ENCODE data around the gene THSD7A. TPM values are rescaled to one million over a fixed set of nuclear protein-coding genes. Genes with fewer than 3 reads are reported as not detected.

Gene THSD7A
- total RNA-seq, 1 experiment from 2014 or later: not detected

- H3K4me2 ChIP-seq (ENCODE audit: low read depth, low read length, poor library complexity, severe bottlenecking): no peak overlapping the region
- H4K20me1 ChIP-seq (ENCODE audit: insufficient read depth, low read depth, low read length): no peaks in the 10 kb centered on the region
- H3K9me2 ChIP-seq (replicated peaks; ENCODE audit: insufficient read depth, low read length): no peaks in the 10 kb centered on the region
- H3K36me3 ChIP-seq (ENCODE audit: insufficient read depth, low read length): no peaks in the 10 kb centered on the region
- no peak overlapping the region for H2AFZ ChIP-seq (ENCODE audit: low read length)
- H3K79me2 ChIP-seq (ENCODE audit: low read length): no peaks in the 10 kb centered on the region
- H3K9ac ChIP-seq (ENCODE audit: low read length): no peak overlapping the region
- H3K27me3 ChIP-seq (ENCODE audit: low read length): no peaks in the 10 kb centered on the region
- no peak overlapping the region for H3K4me3 ChIP-seq (ENCODE audit: low read length)
- H3K9me3 ChIP-seq (ENCODE audit: low read length): no peaks in the 10 kb centered on the region
- no peak overlapping the region for H3K27ac ChIP-seq (ENCODE audit: low read length)
- H3K4me1 ChIP-seq (ENCODE audit: low read length): no peaks in the 10 kb centered on the region
- DNase-seq: no peak
These were observed 115.8 kb downstream of the THSD7A start for GRCh38 chr7:11716185-11716584.

- Histone ChIP-seq H3K4me3 (ENCODE audit: low read length) (no peak overlapping the region), H3K27me3 (ENCODE audit: low read length) (no peaks in the 10 kb centered on the region)
These were observed 117.3 kb downstream of the THSD7A start for GRCh38 chr7:11714676-11715075.

GRCh38 chr7:11714205-11714604, 117.8 kb downstream of the THSD7A start:
- H2AFZ ChIP-seq (ENCODE audit: low read length): no peak overlapping the region
- H3K4me1 ChIP-seq (ENCODE audit: low read length): no peaks in the 10 kb centered on the region
- no peaks in the 10 kb centered on the region for H3K9me2 ChIP-seq (replicated peaks; ENCODE audit: insufficient read depth, low read length)
- H3K27ac ChIP-seq (ENCODE audit: low read length): no peak overlapping the region
- H3K27me3 ChIP-seq (ENCODE audit: low read length): no peaks in the 10 kb centered on the region
- H3K79me2 ChIP-seq (ENCODE audit: low read length): no peaks in the 10 kb centered on the region
- H4K20me1 ChIP-seq (ENCODE audit: insufficient read depth, low read depth, low read length): no peaks in the 10 kb centered on the region
- H3K4me2 ChIP-seq (ENCODE audit: low read depth, low read length, poor library complexity, severe bottlenecking): no peak overlapping the region
- no peak overlapping the region for H3K4me3 ChIP-seq (ENCODE audit: low read length)
- H3K9me3 ChIP-seq (ENCODE audit: low read length): no peaks in the 10 kb centered on the region
- no peak for DNase-seq
- no peak overlapping the region for H3K9ac ChIP-seq (ENCODE audit: low read length)
- no peaks in the 10 kb centered on the region for H3K36me3 ChIP-seq (ENCODE audit: insufficient read depth, low read length)

More at GRCh38 chr7:11714676-11715075, 117.3 kb downstream of the THSD7A start:
- Histone ChIP-seq H3K9ac (ENCODE audit: low read length) (no peak overlapping the region), H3K4me2 (ENCODE audit: low read depth, low read length, poor library complexity, severe bottlenecking) (no peak overlapping the region), H2AFZ (ENCODE audit: low read length) (no peak overlapping the region), H3K4me1 (ENCODE audit: low read length) (no peaks in the 10 kb centered on the region), H3K36me3 (ENCODE audit: insufficient read depth, low read length) (no peaks in the 10 kb centered on the region), H3K9me2 (replicated peaks; ENCODE audit: insufficient read depth, low read length) (no peaks in the 10 kb centered on the region), H4K20me1 (ENCODE audit: insufficient read depth, low read depth, low read length) (no peaks in the 10 kb centered on the region), H3K9me3 (ENCODE audit: low read length) (no peaks in the 10 kb centered on the region), H3K27ac (ENCODE audit: low read length) (no peak overlapping the region), H3K79me2 (ENCODE audit: low read length) (no peaks in the 10 kb centered on the region)
- DNase-seq: no peak

GRCh38 chr7:11713352-11713751, 118.6 kb downstream of the THSD7A start:
- no peaks in the 10 kb centered on the region for H3K9me2 ChIP-seq (replicated peaks; ENCODE audit: insufficient read depth, low read length)
- H3K36me3 ChIP-seq (ENCODE audit: insufficient read depth, low read length): no peaks in the 10 kb centered on the region
- H3K4me1 ChIP-seq (ENCODE audit: low read length): no peaks in the 10 kb centered on the region
- no peaks in the 10 kb centered on the region for H3K79me2 ChIP-seq (ENCODE audit: low read length)
- H3K27me3 ChIP-seq (ENCODE audit: low read length): no peaks in the 10 kb centered on the region
- no peaks in the 10 kb centered on the region for H3K9me3 ChIP-seq (ENCODE audit: low read length)
- DNase-seq: no peak
- H4K20me1 ChIP-seq (ENCODE audit: insufficient read depth, low read depth, low read length): no peaks in the 10 kb centered on the region
- H3K9ac ChIP-seq (ENCODE audit: low read length): no peak overlapping the region
- no peak overlapping the region for H3K27ac ChIP-seq (ENCODE audit: low read length)
- H3K4me3 ChIP-seq (ENCODE audit: low read length): no peak overlapping the region
- no peak overlapping the region for H3K4me2 ChIP-seq (ENCODE audit: low read depth, low read length, poor library complexity, severe bottlenecking)
- H2AFZ ChIP-seq (ENCODE audit: low read length): no peak overlapping the region

GRCh38 chr7:11710377-11710776, 121.6 kb downstream of the THSD7A start:
- Histone ChIP-seq H3K27me3 (ENCODE audit: low read length) (no peaks in the 10 kb centered on the region), H3K27ac (ENCODE audit: low read length) (no peak overlapping the region), H2AFZ (ENCODE audit: low read length) (no peak overlapping the region), H3K4me1 (ENCODE audit: low read length) (peaks cover 3% of the 10 kb centered on the region; the same call in 1 of the 2 replicates), H3K4me2 (ENCODE audit: low read depth, low read length, poor library complexity, severe bottlenecking) (no peak overlapping the region), H3K79me2 (ENCODE audit: low read length) (no peaks in the 10 kb centered on the region), H4K20me1 (ENCODE audit: insufficient read depth, low read depth, low read length) (no peaks in the 10 kb centered on the region), H3K9me2 (replicated peaks; ENCODE audit: insufficient read depth, low read length) (no peaks in the 10 kb centered on the region), H3K9me3 (ENCODE audit: low read length) (no peaks in the 10 kb centered on the region), H3K36me3 (ENCODE audit: insufficient read depth, low read length) (no peaks in the 10 kb centered on the region), H3K4me3 (ENCODE audit: low read length) (no peak overlapping the region), H3K9ac (ENCODE audit: low read length) (no peak overlapping the region)
- no peak for DNase-seq

GRCh38 chr7:11709196-11709595, 122.8 kb downstream of the THSD7A start:
- DNase-seq: no peak
- H3K27me3 ChIP-seq (ENCODE audit: low read length): no peaks in the 10 kb centered on the region
- H3K79me2 ChIP-seq (ENCODE audit: low read length): no peaks in the 10 kb centered on the region
- H3K9ac ChIP-seq (ENCODE audit: low read length): no peak overlapping the region
- H2AFZ ChIP-seq (ENCODE audit: low read length): no peak overlapping the region
- no peaks in the 10 kb centered on the region for H3K9me2 ChIP-seq (replicated peaks; ENCODE audit: insufficient read depth, low read length)
- no peaks in the 10 kb centered on the region for H4K20me1 ChIP-seq (ENCODE audit: insufficient read depth, low read depth, low read length)
- no peak overlapping the region for H3K4me2 ChIP-seq (ENCODE audit: low read depth, low read length, poor library complexity, severe bottlenecking)
- H3K4me3 ChIP-seq (ENCODE audit: low read length): no peak overlapping the region
- H3K27ac ChIP-seq (ENCODE audit: low read length): no peak overlapping the region
- H3K36me3 ChIP-seq (ENCODE audit: insufficient read depth, low read length): no peaks in the 10 kb centered on the region
- peaks cover 3% of the 10 kb centered on the region; the same call in 1 of the 2 replicates for H3K4me1 ChIP-seq (ENCODE audit: low read length)
- no peaks in the 10 kb centered on the region for H3K9me3 ChIP-seq (ENCODE audit: low read length)

GRCh38 chr7:11707606-11708193, 124.3 kb downstream of the THSD7A start:
- no peaks in the 10 kb centered on the region for H3K79me2 ChIP-seq (ENCODE audit: low read length)
- H3K27me3 ChIP-seq (ENCODE audit: low read length): no peaks in the 10 kb centered on the region
- H3K36me3 ChIP-seq (ENCODE audit: insufficient read depth, low read length): no peaks in the 10 kb centered on the region
- H3K9me3 ChIP-seq (ENCODE audit: low read length): no peaks in the 10 kb centered on the region
- H3K4me1 ChIP-seq (ENCODE audit: low read length): peaks cover 10% of the 10 kb centered on the region
- no peak overlapping the region for H3K27ac ChIP-seq (ENCODE audit: low read length)
- no peak overlapping the region for H3K4me3 ChIP-seq (ENCODE audit: low read length)
- H2AFZ ChIP-seq (ENCODE audit: low read length): no peak overlapping the region
- no peaks in the 10 kb centered on the region for H4K20me1 ChIP-seq (ENCODE audit: insufficient read depth, low read depth, low read length)
- H3K9ac ChIP-seq (ENCODE audit: low read length): no peak overlapping the region
- no peak overlapping the region for H3K4me2 ChIP-seq (ENCODE audit: low read depth, low read length, poor library complexity, severe bottlenecking)
- H3K9me2 ChIP-seq (replicated peaks; ENCODE audit: insufficient read depth, low read length): no peaks in the 10 kb centered on the region
- no peak for DNase-seq

GRCh38 chr7:11706666-11707605, 125.1 kb downstream of the THSD7A start:
- Histone ChIP-seq H4K20me1 (ENCODE audit: insufficient read depth, low read depth, low read length) (no peaks in the 10 kb centered on the region), H3K4me3 (ENCODE audit: low read length) (no peak overlapping the region), H3K9me3 (ENCODE audit: low read length) (no peaks in the 10 kb centered on the region), H3K27me3 (ENCODE audit: low read length) (no peaks in the 10 kb centered on the region), H3K4me2 (ENCODE audit: low read depth, low read length, poor library complexity, severe bottlenecking) (no peak overlapping the region), H3K79me2 (ENCODE audit: low read length) (no peaks in the 10 kb centered on the region), H3K9ac (ENCODE audit: low read length) (no peak overlapping the region), H3K36me3 (ENCODE audit: insufficient read depth, low read length) (no peaks in the 10 kb centered on the region), H2AFZ (ENCODE audit: low read length) (no peak overlapping the region), H3K9me2 (replicated peaks; ENCODE audit: insufficient read depth, low read length) (no peaks in the 10 kb centered on the region), H3K4me1 (ENCODE audit: low read length) (peaks cover 17% of the 10 kb centered on the region), H3K27ac (ENCODE audit: low read length) (no peak overlapping the region)
- no peak for DNase-seq
